ENCODE measurements around the gene TMEM101.

DNA sequence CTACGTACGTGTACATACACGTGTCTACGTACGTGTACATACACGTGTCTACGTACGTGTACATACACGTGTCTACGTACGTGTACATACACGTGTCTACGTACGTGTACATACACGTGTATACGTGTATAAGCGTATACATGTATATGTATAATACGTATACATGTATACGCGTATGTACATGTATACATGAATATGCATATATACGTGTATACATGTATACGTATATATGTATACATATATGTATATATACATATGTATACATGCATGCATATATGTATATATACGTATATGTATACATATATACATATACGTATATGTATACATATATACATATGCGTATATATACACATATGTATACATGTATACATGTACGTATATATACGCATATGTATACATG lies 38.9 kb downstream of the TMEM101 start:
- TF ChIP-seq CTCF (IDR thresholded peaks at IDR 0.05; ENCODE audit: low read depth, low read length, poor library complexity, severe bottlenecking) (no peak), EZH2phosphoT487 (IDR thresholded peaks at IDR 0.05; ENCODE audit: borderline replicate concordance, low read length) (no peak)

All from DOHH2 (cell line).